Keratinocyte (primary cell): ENCODE data around the gene RAB7B. TPM values are rescaled to one million over a fixed set of nuclear protein-coding genes. Genes with fewer than 3 reads are reported as not detected.

Source experiments
- DNase-seq: peaks from one replicate; pipeline ENCODE4 v3.0.0-alpha.2; 2011; ENCODE audit warnings: low read depth, missing footprints, low spot score
- FAIRE-seq: peaks from 2 replicates; lab custom pipeline; 2011; peaks lifted over from hg19 to GRCh38; lab: Jason Lieb, UNC
- H2AFZ ChIP-seq: 2 replicates; pipeline ENCODE4 v1.6.0; 2012; ENCODE audit warnings: low read length, control low read depth, inconsistent platforms; ENCODE audit not compliant: control insufficient read depth
- H3K27ac ChIP-seq: 2 replicates; pipeline ENCODE4 v1.5.1; 2011; ENCODE audit warnings: low read length; ENCODE audit not compliant: control insufficient read depth, insufficient read depth
- H3K27me3 ChIP-seq: 3 replicates; pipeline ENCODE4 v1.6.0; 2011; ENCODE audit warnings: low read length; ENCODE audit not compliant: control insufficient read depth, insufficient read depth; ENCODE audit errors: extremely low read depth
- H3K36me3 ChIP-seq, 2 experiments: 2 replicates in 1 of 2; 3 replicates in 1 of 2; pipeline ENCODE4 v1.5.1; 2011; ENCODE audit warnings: low read length in 2 of 2, mild to moderate bottlenecking in 1 of 2; ENCODE audit not compliant: control insufficient read depth in 2 of 2, insufficient read depth in 2 of 2; ENCODE audit errors: extremely low read depth in 1 of 2
- H3K4me1 ChIP-seq: 3 replicates; pipeline ENCODE4 v1.5.1; 2011; ENCODE audit warnings: low read length; ENCODE audit not compliant: control insufficient read depth, insufficient read depth; ENCODE audit errors: extremely low read depth
- H3K4me2 ChIP-seq: 3 replicates; pipeline ENCODE4 v1.6.0; 2011; ENCODE audit warnings: low read depth, low read length; ENCODE audit not compliant: control insufficient read depth, insufficient read depth; ENCODE audit errors: extremely low read depth
- H3K4me3 ChIP-seq, 3 experiments: fragments of 200-600 bp in 1 of 3; sonication (generic) in 1 of 3; 2 replicates in 2 of 3; 3 replicates in 1 of 3; pipeline ENCODE4 v1.5.1; 2011 to 2016; ENCODE audit warnings: low read length in 3 of 3, mild to moderate bottlenecking in 3 of 3, control low read depth in 2 of 3, inconsistent platforms in 1 of 3, low read depth in 1 of 3, mixed read lengths in 1 of 3, mixed run types in 1 of 3, moderate library complexity in 1 of 3; ENCODE audit not compliant: control insufficient read depth in 2 of 3, insufficient read depth in 2 of 3; ENCODE audit errors: extremely low read depth in 1 of 3
- H3K79me2 ChIP-seq: 2 replicates; pipeline ENCODE4 v1.6.0; 2012; ENCODE audit warnings: low read length; ENCODE audit not compliant: control insufficient read depth, insufficient read depth
- H3K9ac ChIP-seq: 3 replicates; pipeline ENCODE4 v1.6.0; 2011; ENCODE audit warnings: low read length; ENCODE audit not compliant: control insufficient read depth, insufficient read depth; ENCODE audit errors: extremely low read depth
- H3K9me1 ChIP-seq: 3 replicates; pipeline ENCODE4 v1.6.0; 2011; ENCODE audit warnings: low read length; ENCODE audit not compliant: control insufficient read depth, insufficient read depth; ENCODE audit errors: extremely low read depth
- H3K9me3 ChIP-seq: 2 replicates; pipeline ENCODE4 v1.5.1; 2012; ENCODE audit warnings: low read depth, low read length; ENCODE audit not compliant: control insufficient read depth
- H4K20me1 ChIP-seq: 3 replicates; pipeline ENCODE4 v1.6.0; 2011; ENCODE audit warnings: low read length; ENCODE audit not compliant: control insufficient read depth, insufficient read depth; ENCODE audit errors: extremely low read depth
- EZH2 ChIP-seq: IDR thresholded peaks from one replicate; pipeline ENCODE4 v1.6.1; 2012; ENCODE audit warnings: inconsistent platforms, mild to moderate bottlenecking, low read length, moderate library complexity
- dilution Hi-C: fragments of 300-500 bp; cut with MboI; formaldehyde crosslinking; loops from one replicate; pipeline ENCODE4 v1.7.0; 2020; ENCODE audit warnings: low sequenced_read_pairs; ENCODE audit not compliant: extremely low pct_ligation_motif_present
- polyA plus RNA-seq, 5 experiments: library from polyadenylated mRNA; depleted of rRNA in 3 of 5; stranded (reverse) in 3 of 5; stranded (forward) in 1 of 5; unstranded in 1 of 5; fragments of >200 nt; gene quantifications; 1 replicate in 1 of 5; 2 replicates in 3 of 5; 3 replicates in 1 of 5; pipeline versions ENCODE4 v1.2.1 to v1.2.3, GENCODE V29; 2011 to 2012; ENCODE audit warnings: missing spikeins in 2 of 5, low read depth in 1 of 5, low replicate concordance in 1 of 5
- TF ChIP-seq, protein P1 (sequence below), 3 experiments: IDR thresholded peaks in 1 of 3; conservative IDR thresholded peaks in 1 of 3; optimal IDR thresholded peaks in 1 of 3; 2 replicates in 2 of 3; 3 replicates in 1 of 3; pipeline versions ENCODE3 to v1.5.1; 2011; ENCODE audit warnings: low read length in 3 of 3, mild to moderate bottlenecking in 3 of 3, moderate library complexity in 2 of 3, control low read depth in 1 of 3, inconsistent platforms in 1 of 3; ENCODE audit not compliant: insufficient read depth in 2 of 3; ENCODE audit errors: extremely low read depth in 1 of 3

RAB7B gene
- polyA plus RNA-seq, 1 donor (not counting 4 experiments of a cell fraction or from before 2014, with no cell fraction given) = 47.8 TPM

DNA sequence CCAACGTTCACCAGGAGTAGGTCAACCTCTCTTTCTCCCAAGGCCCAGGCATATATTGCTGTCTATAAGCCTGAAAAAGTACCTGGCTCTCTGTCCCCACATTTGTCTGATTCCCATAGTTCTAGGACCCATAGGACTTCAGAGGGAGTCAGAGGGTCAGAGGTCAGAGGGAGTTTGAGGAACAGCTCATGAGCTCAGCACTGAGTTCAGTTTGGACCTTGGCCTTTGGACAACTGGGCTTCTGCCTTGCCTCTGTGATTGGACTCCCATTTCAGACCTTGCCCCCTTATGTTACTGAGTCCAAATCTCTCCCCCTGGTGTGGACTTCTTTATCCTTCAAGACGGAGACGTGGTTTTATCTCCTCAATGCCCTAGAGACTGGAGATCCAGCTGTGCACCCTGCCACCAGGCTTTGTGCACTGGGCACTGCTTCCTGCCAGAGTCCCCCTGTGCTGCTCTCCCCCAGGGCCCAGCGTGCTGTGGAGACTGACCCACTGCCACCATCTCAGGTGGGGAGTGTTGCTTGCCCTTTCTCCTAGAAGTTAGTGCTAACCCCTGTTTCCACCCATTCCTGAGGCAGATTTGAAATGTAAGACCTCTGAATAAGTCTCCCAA is 17.3 kb upstream of the RAB7B start:
- no peak overlapping the region for H3K4me3 ChIP-seq
- H3K36me3 ChIP-seq = no peaks in the 10 kb centered on the region
- no peaks in the 10 kb centered on the region for H3K9me3 ChIP-seq
- DNase-seq (no peak), FAIRE-seq (no peak)
- dilution Hi-C loops = no loop called here
- H4K20me1 ChIP-seq = no peaks in the 10 kb centered on the region
- no peak overlapping the region for H3K9ac ChIP-seq
- H2AFZ ChIP-seq = no peak overlapping the region
- no peak overlapping the region for H3K4me2 ChIP-seq
- no peak for TF ChIP-seq EZH2
- TF ChIP-seq, protein P1, sequence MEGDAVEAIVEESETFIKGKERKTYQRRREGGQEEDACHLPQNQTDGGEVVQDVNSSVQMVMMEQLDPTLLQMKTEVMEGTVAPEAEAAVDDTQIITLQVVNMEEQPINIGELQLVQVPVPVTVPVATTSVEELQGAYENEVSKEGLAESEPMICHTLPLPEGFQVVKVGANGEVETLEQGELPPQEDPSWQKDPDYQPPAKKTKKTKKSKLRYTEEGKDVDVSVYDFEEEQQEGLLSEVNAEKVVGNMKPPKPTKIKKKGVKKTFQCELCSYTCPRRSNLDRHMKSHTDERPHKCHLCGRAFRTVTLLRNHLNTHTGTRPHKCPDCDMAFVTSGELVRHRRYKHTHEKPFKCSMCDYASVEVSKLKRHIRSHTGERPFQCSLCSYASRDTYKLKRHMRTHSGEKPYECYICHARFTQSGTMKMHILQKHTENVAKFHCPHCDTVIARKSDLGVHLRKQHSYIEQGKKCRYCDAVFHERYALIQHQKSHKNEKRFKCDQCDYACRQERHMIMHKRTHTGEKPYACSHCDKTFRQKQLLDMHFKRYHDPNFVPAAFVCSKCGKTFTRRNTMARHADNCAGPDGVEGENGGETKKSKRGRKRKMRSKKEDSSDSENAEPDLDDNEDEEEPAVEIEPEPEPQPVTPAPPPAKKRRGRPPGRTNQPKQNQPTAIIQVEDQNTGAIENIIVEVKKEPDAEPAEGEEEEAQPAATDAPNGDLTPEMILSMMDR (optimal IDR thresholded peaks at IDR 0.05 in 1 of 3, IDR thresholded peaks at IDR 0.05 in 1 of 3, conservative IDR thresholded peaks at IDR 0.05 in 1 of 3; ENCODE audit: extremely low read depth in 1 of 3, insufficient read depth in 2 of 3, low read length in 3 of 3) = no peak
- H3K4me1 ChIP-seq = peaks cover 26% of the 10 kb centered on the region
- H3K9me1 ChIP-seq = no peaks in the 10 kb centered on the region
- H3K27ac ChIP-seq = no peak overlapping the region
- no peaks in the 10 kb centered on the region for H3K79me2 ChIP-seq
- H3K27me3 ChIP-seq = no peaks in the 10 kb centered on the region

DNA sequence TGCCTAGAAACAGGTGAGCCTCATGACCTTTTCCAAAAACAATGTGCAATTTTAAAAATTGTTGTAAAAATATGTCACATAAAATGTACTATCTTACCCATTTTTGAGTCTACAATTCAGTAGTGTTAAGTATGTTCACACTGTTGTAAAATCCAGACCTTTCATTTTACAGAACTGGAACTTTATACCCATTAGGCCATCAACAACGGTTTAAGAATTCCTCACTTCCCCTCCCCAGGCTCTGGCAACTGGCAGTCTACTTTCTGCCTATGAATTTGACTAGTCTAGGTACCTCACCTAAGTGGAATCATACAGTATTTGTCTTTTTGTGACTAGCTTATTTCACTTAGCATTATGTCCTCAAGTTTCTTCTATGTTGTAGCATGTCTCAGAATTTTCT is 11.9 kb upstream of the RAB7B start:
- Histone ChIP-seq H3K9ac (no peak overlapping the region), H2AFZ (no peak overlapping the region), H3K36me3 (no peaks in the 10 kb centered on the region), H4K20me1 (no peaks in the 10 kb centered on the region), H3K27me3 (no peaks in the 10 kb centered on the region), H3K4me2 (no peak overlapping the region), H3K4me3 (no peak overlapping the region), H3K4me1 (no peaks in the 10 kb centered on the region), H3K79me2 (no peaks in the 10 kb centered on the region), H3K9me1 (no peaks in the 10 kb centered on the region), H3K9me3 (no peaks in the 10 kb centered on the region), H3K27ac (no peak overlapping the region)
- no peak for FAIRE-seq
- no peak for TF ChIP-seq EZH2
- TF ChIP-seq, protein P1 (optimal IDR thresholded peaks at IDR 0.05 in 1 of 3, IDR thresholded peaks at IDR 0.05 in 1 of 3, conservative IDR thresholded peaks at IDR 0.05 in 1 of 3; ENCODE audit: extremely low read depth in 1 of 3, insufficient read depth in 2 of 3, low read length in 3 of 3) = no peak
- dilution Hi-C loops = no loop called here
- DNase-seq = no peak
